Endometrial microvascular endothelial cells (primary cell): Measurements from ENCODE around the gene CXCL17. TPM values are rescaled to one million over a fixed set of nuclear protein-coding genes. Genes with fewer than 3 reads are reported as not detected.

ENCODE experiments used
- in situ Hi-C: cut with HindIII; loops from 2 replicates; pipeline ENCODE4 v1.10.0; 2017; ENCODE audit warnings: low sequenced_read_pairs, low pct_unique_long_range_greater_than_20kb; ENCODE audit errors: inconsistent ontology term
- total RNA-seq: library from RNA; depleted of rRNA; stranded (reverse); fragments of >200 nt; gene quantifications from one replicate; pipeline ENCODE4 v1.2.3, GENCODE V29; 2015; ENCODE audit errors: inconsistent ontology term

CXCL17 gene
- total RNA-seq, 1 donor from 2014 or later = not detected

DNA sequence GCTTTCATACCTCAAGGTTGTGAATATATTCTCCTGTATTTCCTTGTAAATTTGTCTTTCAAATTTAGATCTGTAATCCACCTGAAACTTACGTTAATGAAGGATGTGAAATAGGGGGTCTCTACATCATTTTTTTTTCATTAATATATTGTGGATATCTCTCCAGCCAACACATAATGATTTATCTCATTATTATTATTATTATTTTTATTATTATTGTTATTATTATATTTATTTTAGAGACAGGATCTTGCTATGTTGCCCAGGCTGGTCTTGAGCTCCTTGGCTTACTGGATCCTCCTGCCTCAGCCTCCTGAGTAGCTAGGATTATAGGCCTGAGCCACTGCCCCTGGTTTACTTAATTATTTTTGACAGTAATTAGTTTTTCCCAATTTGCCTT is 11.3 kb downstream of the CXCL17 start:
- in situ Hi-C loops = no loop called here

DNA sequence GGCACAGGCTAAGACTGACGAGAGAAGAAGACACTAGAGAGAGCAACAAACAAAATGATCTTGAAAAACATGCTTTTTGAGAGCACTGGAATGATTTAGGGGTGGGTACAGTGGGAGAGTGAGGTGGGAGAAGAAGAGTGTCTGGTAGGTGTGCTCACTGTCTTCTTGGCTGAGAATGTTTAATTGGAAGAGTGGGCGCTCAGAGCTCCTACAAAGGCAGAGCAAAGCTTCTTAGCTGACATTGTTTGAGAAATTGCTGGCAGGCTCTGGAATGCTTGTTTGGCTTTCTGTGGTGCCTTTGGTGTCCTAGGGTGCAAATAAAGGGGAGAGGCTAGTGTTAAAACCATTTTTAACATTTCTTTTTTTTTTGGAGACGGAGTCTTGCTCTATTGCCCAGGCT is 14.1 kb downstream of the CXCL17 start:
- in situ Hi-C loops = no loop called here

DNA sequence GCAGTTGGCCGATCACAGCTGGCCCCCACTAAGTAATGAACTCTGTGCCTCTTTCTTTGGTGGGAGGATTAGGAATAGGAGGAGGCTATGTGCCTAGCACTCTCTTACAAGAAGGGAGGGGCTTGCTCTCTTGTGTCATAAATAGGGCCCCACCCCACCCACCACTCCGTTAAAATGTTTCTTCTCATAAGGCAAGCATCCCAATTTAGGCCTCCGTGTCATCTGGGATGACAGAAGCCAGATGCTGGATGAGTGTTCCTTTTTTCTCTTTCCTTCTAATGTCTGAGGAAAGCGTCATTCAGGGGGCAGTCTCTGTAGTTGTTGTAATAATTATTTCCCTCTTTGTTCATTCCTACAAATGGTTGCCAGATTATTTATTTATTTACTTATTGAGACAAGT is 15.4 kb downstream of the CXCL17 start, which contains the start of gene LIPE:
TSS of gene LIPE (minus strand) at position 76 of the 400 bp plus-strand sequence. CDS start 239 bp downstream, outside the sequence.
- in situ Hi-C loops = no loop called here

GRCh38 chr19:42426643-42427042 is 16.1 kb downstream of the CXCL17 start:
- in situ Hi-C loops = no loop called here

- in situ Hi-C loops = no loop called here
Measured at GRCh38 chr19:42424712-42425131, 18.0 kb downstream of the CXCL17 start.

GRCh38 chr19:42424345-42424707 is 18.4 kb downstream of the CXCL17 start:
- in situ Hi-C loops = no loop called here

GRCh38 chr19:42423462-42424344 is 19.0 kb downstream of the CXCL17 start:
- in situ Hi-C loops = no loop called here

DNA sequence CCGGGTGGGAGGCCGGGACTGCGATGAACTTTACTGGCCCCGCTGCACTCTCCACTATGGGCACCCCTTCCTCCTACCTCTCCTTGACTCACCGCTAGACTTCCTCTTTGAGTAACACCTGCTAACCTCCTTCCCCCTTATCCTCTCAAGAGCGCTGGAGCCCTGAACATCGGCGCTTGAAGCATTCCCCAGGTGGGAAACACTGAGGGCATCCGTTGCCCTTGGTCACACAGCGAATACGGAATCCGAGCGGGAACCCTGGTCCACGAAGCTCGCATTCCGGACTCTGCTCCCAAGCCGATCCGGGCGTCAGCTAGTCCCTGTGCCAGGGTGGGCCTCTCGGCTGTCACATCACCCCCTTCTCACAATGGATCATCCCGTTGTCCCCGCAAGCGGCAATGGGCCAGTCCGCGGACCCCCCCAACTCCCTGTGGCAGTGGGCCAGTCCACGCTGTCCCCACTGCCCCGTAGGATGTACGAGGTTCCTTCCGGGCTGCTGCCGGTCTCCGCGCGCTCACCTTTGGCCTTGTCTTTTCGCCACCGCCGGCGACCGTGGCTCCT is 19.8 kb downstream of the CXCL17 start:
- in situ Hi-C loops = no loop called here

- in situ Hi-C loops = no loop called here
Measured at GRCh38 chr19:42422092-42422900, 20.4 kb downstream of the CXCL17 start.

DNA sequence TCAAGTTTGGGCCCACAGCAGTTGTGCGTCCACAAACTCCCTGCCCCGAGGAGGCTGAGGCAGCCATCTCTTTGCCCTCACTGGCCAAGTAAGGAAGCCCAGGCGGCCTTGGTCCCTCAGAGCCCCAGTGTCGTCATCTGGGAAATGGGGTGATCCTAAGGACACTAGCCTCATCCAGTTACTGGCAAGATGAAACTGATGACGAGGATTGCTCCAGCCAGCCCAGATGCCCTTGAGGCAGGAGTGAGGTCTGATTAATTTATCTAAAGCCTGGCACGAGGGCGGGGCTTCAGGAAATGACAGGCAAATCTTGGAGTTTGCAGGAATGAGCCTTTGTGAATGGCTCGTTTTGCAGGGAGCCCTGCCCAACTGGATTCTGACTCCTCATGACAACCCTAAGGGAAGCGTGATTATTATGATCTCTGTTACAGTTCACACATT is 21.1 kb downstream of the CXCL17 start:
- in situ Hi-C loops = no loop called here

DNA sequence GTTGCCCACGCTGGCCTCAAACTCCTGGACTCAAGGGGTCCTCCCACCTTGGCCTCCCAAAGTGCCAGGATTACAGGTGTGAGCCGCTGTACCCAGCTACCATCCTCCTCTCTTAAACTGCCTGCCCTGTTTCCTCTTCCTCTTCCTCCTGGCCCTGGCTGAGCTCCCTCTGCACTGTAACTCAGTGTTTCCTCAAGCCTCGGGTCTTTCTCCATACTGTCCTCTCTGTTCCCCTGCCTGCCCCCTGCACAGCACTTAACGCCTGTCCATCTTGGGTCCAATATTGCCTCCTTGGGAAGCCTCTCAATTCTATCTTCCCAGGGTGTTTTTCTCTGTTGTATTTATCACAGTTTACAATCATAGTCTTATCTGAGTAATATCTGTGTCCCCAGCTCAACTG is 21.6 kb downstream of the CXCL17 start:
- in situ Hi-C loops = no loop called here

- in situ Hi-C loops = no loop called here
Measured at GRCh38 chr19:42420055-42420544, 22.6 kb downstream of the CXCL17 start.

GRCh38 chr19:42419309-42419708 is 23.4 kb downstream of the CXCL17 start:
- in situ Hi-C loops = no loop called here

DNA sequence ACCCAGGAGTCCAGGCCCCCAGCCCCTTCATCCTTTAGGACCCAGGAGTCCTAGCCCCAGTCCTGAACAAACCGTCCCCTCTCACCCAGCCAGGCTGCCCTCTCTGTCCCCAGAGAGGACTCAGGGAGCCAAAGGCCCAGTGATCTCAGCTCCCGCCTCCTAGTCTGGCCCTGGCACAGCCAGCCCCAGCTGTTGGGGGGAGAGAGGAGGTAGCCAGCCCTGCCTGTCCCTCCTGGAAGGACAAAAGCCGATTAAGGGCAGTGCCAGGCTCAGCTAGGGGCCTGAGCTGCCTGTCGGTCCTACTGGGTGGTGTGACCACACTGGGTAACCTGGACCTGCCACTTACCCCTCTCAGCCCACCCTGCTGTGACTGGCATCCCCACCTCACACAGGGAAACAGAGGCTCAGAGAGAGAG is 30.1 kb downstream of the CXCL17 start:
- in situ Hi-C loops = no loop called here

- in situ Hi-C loops = no loop called here
Measured at GRCh38 chr19:42412227-42412626, 30.5 kb downstream of the CXCL17 start.

DNA sequence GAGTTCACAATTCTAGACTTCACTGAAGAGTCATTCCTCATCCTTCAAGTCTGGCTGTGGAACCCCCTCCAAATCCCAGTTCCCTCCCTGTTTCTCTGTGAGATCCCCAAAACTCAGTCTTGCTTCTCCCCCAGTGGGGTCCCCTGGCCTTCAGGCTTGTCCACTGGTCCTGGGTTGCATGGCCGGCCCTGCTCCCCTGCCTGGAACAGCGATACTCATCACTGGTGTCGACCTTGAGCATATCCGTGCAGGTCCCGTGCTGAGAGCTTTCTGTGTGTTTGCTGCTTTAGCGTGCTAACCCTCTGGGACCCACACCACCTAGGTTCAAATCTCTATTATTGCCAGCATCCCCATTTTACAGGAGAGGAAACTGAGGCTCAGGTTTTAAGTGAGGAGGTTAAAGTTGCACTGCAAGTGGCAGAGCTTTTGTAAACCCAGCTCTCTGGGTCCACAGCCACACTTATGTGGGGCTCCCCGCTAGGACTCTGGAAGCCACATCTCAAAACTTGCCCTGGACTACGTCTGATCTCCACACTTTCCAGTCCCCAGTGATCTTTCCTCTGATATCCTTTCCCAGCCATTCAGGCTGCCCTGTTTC is 31.1 kb downstream of the CXCL17 start:
- in situ Hi-C loops = no loop called here

DNA sequence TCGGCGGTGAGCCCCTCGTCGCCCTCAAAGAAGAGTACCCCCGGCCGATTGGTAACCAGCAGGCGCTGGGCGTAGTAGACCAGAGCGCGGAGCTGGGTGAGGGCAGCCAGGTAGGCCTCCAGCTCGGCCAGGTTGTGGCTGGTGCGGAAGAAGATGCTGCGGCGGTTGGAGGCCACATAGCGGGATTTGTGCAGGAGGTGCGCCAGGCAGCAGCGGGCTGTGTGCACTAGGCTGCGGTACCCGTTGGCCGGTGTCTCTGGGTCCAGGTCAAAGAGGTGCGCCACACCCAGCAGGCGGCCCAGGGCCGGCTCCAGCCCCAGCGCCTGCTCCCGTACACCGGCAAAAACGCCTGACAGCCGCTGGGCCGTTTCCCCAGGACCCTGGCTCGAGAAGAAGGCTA is 32.4 kb downstream of the CXCL17 start:
- in situ Hi-C loops = no loop called here

GRCh38 chr19:42409477-42409876 is 33.3 kb downstream of the CXCL17 start:
- in situ Hi-C loops = no loop called here

DNA sequence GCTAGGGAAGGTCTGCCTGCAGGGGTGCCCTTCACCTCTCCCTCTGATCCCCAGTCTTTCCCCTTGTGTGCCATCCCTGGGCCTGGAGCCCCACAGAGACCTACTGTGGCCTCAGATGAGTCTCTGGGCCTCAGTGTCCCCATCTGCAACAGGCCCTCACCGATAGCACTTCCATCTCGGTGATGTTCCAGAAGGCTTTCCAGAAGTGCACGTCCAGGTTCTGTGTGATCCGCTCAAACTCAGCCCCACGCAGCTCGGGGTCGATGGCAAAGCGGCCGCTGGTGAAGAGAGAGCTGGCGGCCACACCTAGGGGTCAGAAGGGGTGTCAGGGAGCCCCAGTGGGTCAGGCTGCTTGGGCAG is 35.0 kb downstream of the CXCL17 start:
- in situ Hi-C loops = no loop called here
